Measurements from ENCODE around the gene TMEM41B.
"Not testable (repeated sequence)": the region's sequence is repeated elsewhere in the genome, so short reads cannot be mapped to it uniquely, and the experiment has no call there.

GRCh38 chr11:9318442-9319376, 4.3 kb upstream of the TMEM41B start:
- not testable (repeated sequence) for TF ChIP-seq EZH2 (IDR thresholded peaks at IDR 0.05; ENCODE audit: insufficient read depth, poor library complexity, severe bottlenecking); EZH2phosphoT487 (IDR thresholded peaks at IDR 0.05; ENCODE audit: insufficient read depth, low read depth)
